ENCODE results near the gene NABP1.

DNA sequence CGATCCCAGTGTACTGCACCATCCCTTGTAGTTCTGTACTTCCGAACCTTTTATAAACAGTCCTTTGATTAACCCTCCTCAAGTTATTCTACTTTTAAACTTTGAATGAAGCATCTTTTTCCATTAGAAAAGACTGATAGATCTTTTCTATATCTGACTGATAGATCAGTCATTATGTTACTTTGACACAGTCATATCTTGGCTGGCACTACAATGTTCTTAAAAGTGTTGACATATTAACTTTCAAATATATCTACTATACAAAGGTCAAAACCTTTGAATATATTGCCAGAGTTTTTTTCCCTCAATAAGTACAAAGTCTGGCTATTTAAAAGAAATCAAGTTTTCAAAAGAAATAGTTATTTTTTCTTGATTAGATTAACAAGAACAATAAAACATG lies 35.4 kb upstream of the NABP1 start:
- TF ChIP-seq RARB (CRISPR knock-in tag; IDR thresholded peaks at IDR 0.05) (no peak), GLIS3 (CRISPR knock-in tag; IDR thresholded peaks at IDR 0.05) (no peak), ZFP3 (CRISPR knock-in tag; IDR thresholded peaks at IDR 0.05) (no peak), SNAI2 (CRISPR knock-in tag; IDR thresholded peaks at IDR 0.05) (no peak), OSR1 (CRISPR knock-in tag; IDR thresholded peaks at IDR 0.05) (no peak)
- TF ChIP-seq, protein P1, sequence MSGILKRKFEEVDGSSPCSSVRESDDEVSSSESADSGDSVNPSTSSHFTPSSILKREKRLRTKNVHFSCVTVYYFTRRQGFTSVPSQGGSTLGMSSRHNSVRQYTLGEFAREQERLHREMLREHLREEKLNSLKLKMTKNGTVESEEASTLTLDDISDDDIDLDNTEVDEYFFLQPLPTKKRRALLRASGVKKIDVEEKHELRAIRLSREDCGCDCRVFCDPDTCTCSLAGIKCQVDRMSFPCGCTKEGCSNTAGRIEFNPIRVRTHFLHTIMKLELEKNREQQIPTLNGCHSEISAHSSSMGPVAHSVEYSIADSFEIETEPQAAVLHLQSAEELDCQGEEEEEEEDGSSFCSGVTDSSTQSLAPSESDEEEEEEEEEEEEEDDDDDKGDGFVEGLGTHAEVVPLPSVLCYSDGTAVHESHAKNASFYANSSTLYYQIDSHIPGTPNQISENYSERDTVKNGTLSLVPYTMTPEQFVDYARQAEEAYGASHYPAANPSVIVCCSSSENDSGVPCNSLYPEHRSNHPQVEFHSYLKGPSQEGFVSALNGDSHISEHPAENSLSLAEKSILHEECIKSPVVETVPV (CRISPR knock-in tag; IDR thresholded peaks at IDR 0.05), result no peak
- TF ChIP-seq, protein P2, sequence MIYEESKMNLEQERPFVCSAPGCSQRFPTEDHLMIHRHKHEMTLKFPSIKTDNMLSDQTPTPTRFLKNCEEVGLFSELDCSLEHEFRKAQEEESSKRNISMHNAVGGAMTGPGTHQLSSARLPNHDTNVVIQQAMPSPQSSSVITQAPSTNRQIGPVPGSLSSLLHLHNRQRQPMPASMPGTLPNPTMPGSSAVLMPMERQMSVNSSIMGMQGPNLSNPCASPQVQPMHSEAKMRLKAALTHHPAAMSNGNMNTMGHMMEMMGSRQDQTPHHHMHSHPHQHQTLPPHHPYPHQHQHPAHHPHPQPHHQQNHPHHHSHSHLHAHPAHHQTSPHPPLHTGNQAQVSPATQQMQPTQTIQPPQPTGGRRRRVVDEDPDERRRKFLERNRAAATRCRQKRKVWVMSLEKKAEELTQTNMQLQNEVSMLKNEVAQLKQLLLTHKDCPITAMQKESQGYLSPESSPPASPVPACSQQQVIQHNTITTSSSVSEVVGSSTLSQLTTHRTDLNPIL (CRISPR knock-in tag; IDR thresholded peaks at IDR 0.05; ENCODE audit: low read depth), result no peak
- TF ChIP-seq, protein P3, sequence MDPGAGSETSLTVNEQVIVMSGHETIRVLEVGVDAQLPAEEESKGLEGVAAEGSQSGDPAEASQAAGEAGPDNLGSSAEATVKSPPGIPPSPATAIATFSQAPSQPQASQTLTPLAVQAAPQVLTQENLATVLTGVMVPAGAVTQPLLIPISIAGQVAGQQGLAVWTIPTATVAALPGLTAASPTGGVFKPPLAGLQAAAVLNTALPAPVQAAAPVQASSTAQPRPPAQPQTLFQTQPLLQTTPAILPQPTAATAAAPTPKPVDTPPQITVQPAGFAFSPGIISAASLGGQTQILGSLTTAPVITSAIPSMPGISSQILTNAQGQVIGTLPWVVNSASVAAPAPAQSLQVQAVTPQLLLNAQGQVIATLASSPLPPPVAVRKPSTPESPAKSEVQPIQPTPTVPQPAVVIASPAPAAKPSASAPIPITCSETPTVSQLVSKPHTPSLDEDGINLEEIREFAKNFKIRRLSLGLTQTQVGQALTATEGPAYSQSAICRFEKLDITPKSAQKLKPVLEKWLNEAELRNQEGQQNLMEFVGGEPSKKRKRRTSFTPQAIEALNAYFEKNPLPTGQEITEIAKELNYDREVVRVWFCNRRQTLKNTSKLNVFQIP (CRISPR knock-in tag; IDR thresholded peaks at IDR 0.05; ENCODE audit: borderline replicate concordance, low read depth), result no peak
- TF ChIP-seq, protein P4, sequence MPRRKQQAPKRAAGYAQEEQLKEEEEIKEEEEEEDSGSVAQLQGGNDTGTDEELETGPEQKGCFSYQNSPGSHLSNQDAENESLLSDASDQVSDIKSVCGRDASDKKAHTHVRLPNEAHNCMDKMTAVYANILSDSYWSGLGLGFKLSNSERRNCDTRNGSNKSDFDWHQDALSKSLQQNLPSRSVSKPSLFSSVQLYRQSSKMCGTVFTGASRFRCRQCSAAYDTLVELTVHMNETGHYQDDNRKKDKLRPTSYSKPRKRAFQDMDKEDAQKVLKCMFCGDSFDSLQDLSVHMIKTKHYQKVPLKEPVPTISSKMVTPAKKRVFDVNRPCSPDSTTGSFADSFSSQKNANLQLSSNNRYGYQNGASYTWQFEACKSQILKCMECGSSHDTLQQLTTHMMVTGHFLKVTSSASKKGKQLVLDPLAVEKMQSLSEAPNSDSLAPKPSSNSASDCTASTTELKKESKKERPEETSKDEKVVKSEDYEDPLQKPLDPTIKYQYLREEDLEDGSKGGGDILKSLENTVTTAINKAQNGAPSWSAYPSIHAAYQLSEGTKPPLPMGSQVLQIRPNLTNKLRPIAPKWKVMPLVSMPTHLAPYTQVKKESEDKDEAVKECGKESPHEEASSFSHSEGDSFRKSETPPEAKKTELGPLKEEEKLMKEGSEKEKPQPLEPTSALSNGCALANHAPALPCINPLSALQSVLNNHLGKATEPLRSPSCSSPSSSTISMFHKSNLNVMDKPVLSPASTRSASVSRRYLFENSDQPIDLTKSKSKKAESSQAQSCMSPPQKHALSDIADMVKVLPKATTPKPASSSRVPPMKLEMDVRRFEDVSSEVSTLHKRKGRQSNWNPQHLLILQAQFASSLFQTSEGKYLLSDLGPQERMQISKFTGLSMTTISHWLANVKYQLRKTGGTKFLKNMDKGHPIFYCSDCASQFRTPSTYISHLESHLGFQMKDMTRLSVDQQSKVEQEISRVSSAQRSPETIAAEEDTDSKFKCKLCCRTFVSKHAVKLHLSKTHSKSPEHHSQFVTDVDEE (CRISPR knock-in tag; IDR thresholded peaks at IDR 0.05), result no peak
- TF ChIP-seq, protein P5, sequence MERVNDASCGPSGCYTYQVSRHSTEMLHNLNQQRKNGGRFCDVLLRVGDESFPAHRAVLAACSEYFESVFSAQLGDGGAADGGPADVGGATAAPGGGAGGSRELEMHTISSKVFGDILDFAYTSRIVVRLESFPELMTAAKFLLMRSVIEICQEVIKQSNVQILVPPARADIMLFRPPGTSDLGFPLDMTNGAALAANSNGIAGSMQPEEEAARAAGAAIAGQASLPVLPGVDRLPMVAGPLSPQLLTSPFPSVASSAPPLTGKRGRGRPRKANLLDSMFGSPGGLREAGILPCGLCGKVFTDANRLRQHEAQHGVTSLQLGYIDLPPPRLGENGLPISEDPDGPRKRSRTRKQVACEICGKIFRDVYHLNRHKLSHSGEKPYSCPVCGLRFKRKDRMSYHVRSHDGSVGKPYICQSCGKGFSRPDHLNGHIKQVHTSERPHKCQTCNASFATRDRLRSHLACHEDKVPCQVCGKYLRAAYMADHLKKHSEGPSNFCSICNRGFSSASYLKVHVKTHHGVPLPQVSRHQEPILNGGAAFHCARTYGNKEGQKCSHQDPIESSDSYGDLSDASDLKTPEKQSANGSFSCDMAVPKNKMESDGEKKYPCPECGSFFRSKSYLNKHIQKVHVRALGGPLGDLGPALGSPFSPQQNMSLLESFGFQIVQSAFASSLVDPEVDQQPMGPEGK (CRISPR knock-in tag; IDR thresholded peaks at IDR 0.05; ENCODE audit: borderline replicate concordance), result no peak

Data from SK-N-SH treated with all-trans-retinoic acid at 6 μM for 48 hours (cell line).